ENCODE measurements around the gene ZNF614. TPM values are rescaled to one million over a fixed set of nuclear protein-coding genes. Genes with fewer than 3 reads are reported as not detected.

ZNF614 gene
- total and polyA plus RNA-seq, 10 of the 15 experiments (the other 5 are each of a cell fraction or from before 2014, with no cell fraction given), result 3.9 to 16.0 (median 9.6) TPM

- in situ Hi-C loops (cut with MboI) (no loop called here), intact Hi-C loops (cut with micrococcal nuclease; ENCODE audit: unreplicated experiment) (no loop called here)
- Histone ChIP-seq H3K9ac (ENCODE audit: control insufficient read depth, insufficient read depth, low read length) (no peak overlapping the region), H3K79me2 (ENCODE audit: control insufficient read depth, insufficient read depth, low read length) (peaks cover 4% of the 10 kb centered on the region; the same call in 1 of the 2 replicates), H3K27me3 (replicated peaks in 1 of 2; ENCODE audit: control insufficient read depth in 2 of 2, insufficient read depth in 2 of 2, low read length in 1 of 2) (no peaks in the 10 kb centered on the region), H3K9me3 (replicated peaks; ENCODE audit: control insufficient read depth, insufficient read depth, low read length) (peaks cover 13% of the 10 kb centered on the region; the same call in 2 of the 3 replicates), H4K20me1 (ENCODE audit: control insufficient read depth, insufficient read depth) (no peaks in the 10 kb centered on the region), H2AFZ (ENCODE audit: control insufficient read depth, low read depth, low read length) (no peak overlapping the region), H3K4me1 (ENCODE audit: control insufficient read depth, insufficient read depth, low read length) (no peaks in the 10 kb centered on the region; the same call in 1 of the 2 replicates), H3K4me2 (ENCODE audit: control insufficient read depth, insufficient read depth) (no peak overlapping the region), H3K27ac (ENCODE audit: control insufficient read depth, insufficient read depth) (no peak overlapping the region), H3K36me3 (ENCODE audit: control insufficient read depth in 2 of 2, insufficient read depth in 2 of 2, low read length in 1 of 2) (no peaks in the 10 kb centered on the region; a peak in 1 of 4 replicates), H3K4me3 (no peak overlapping the region)
- DNase-seq (ENCODE audit: low read depth, low spot score) (no peak), ATAC-seq (no peak), FAIRE-seq (no peak)
- CTCF ChIA-PET, result no interaction called here
- no TSS peak for BruUV-seq (replicated peaks)
- TF ChIP-seq MTA3 (IDR thresholded peaks at IDR 0.05; ENCODE audit: borderline replicate concordance, low read length) (no peak), SMAD1 (IDR thresholded peaks at IDR 0.05; ENCODE audit: low read depth, partially characterized antibody) (no peak), SIX5 (IDR thresholded peaks at IDR 0.05; ENCODE audit: low read depth, low read length, severe bottlenecking) (no peak), NR2F1 (conservative IDR thresholded peaks at IDR 0.05) (no peak)
- 100% methylated on average over 1 of the region's 1 CpG for WGBS (ENCODE audit: insufficient coverage, insufficient replicate concordance, low lambda C conversion rate, missing lambda C conversion rate)
- RAD21 ChIA-PET (ENCODE audit: unreplicated experiment), result no interaction called here
- SMC1A ChIA-PET (ENCODE audit: uncharacterized antibody, unreplicated experiment), result no interaction called here
- POLR2A ChIA-PET, result no interaction called here
Measured at GRCh38 chr19:52010674-52011073, 17.5 kb downstream of the ZNF614 start.

GRCh38 chr19:52007806-52008557, 20.2 kb downstream of the ZNF614 start, which contains the start of gene ZNF615:
ZNF615 (minus strand) TSS chr19:52008211; CDS start chr19:52003711, 4,500 bp downstream.
- Histone ChIP-seq H3K4me1 (ENCODE audit: control insufficient read depth, insufficient read depth, low read length) (no peaks in the 10 kb centered on the region; the same call in 1 of the 2 replicates), H3K4me3 (peak within 1 kb of the TSS; percentile 77), H3K9me3 (replicated peaks; ENCODE audit: control insufficient read depth, insufficient read depth, low read length) (peaks cover 15% of the 10 kb centered on the region), H2AFZ (ENCODE audit: control insufficient read depth, low read depth, low read length) (peak within 1 kb of the TSS; percentile 100), H3K27me3 (replicated peaks in 1 of 2; ENCODE audit: control insufficient read depth in 2 of 2, insufficient read depth in 2 of 2, low read length in 1 of 2) (no peaks in the 10 kb centered on the region), H3K79me2 (ENCODE audit: control insufficient read depth, insufficient read depth, low read length) (peaks cover 4% of the 10 kb centered on the region; the same call in 1 of the 2 replicates), H3K36me3 (ENCODE audit: control insufficient read depth in 2 of 2, insufficient read depth in 2 of 2, low read length in 1 of 2) (peaks cover 0 to 2% of the 10 kb centered on the region in 2 experiments; a peak in 2 of 4 replicates), H4K20me1 (ENCODE audit: control insufficient read depth, insufficient read depth) (no peaks in the 10 kb centered on the region), H3K4me2 (ENCODE audit: control insufficient read depth, insufficient read depth) (peak within 1 kb of the TSS; percentile 86), H3K9ac (ENCODE audit: control insufficient read depth, insufficient read depth, low read length) (peak within 1 kb of the TSS; percentile 88), H3K27ac (ENCODE audit: control insufficient read depth, insufficient read depth) (peak within 1 kb of the TSS; percentile 90)
- WGBS (ENCODE audit: insufficient coverage, insufficient replicate concordance, low lambda C conversion rate, missing lambda C conversion rate), result 3% methylated on average over 44 of the region's 44 CpGs
- in situ Hi-C loops (cut with MboI) (no loop called here), intact Hi-C loops (cut with micrococcal nuclease; ENCODE audit: unreplicated experiment) (loop anchor here (1.0 kb wide), 1 partner anchor 22 kb away; the partner anchor contains the start of gene ZNF350)
- DNase-seq (ENCODE audit: low read depth, low spot score) (peak; percentile 47), ATAC-seq (peak; percentile 99), FAIRE-seq (peak; percentile 95)
- ChIA-PET CTCF (no interaction called here), POLR2A (interaction anchor here (0.9 kb wide), 1 partner anchor 20 kb away, joined by 3 read pairs; the partner anchor contains the start of gene ZNF614), RAD21 (ENCODE audit: unreplicated experiment) (no interaction called here), SMC1A (ENCODE audit: uncharacterized antibody, unreplicated experiment) (interaction anchor here (0.9 kb wide), 1 partner anchor 20 kb away, joined by 5 read pairs; the partner anchor contains the start of gene ZNF614)
- no TSS peak for BruUV-seq (replicated peaks)
- peak; percentile 74; the same call in 1 of the 2 replicates for TF ChIP-seq HDGF (IDR thresholded peaks at IDR 0.05)
- 0 out of 2 replicates have a peak, but pooled peaks have one; percentile 7 for TF ChIP-seq REST (IDR thresholded peaks at IDR 0.05; ENCODE audit: low read depth, low read length)
- TF ChIP-seq LARP7 (IDR thresholded peaks at IDR 0.05), result no peak; the same call in 1 of the 2 replicates
- no peak for TF ChIP-seq MYC (IDR thresholded peaks at IDR 0.05; ENCODE audit: insufficient read depth, insufficient read length, insufficient replicate concordance, low read length, severe bottlenecking)
- 0 out of 2 replicates have a peak, but pooled peaks have one; percentile 8 for TF ChIP-seq MTA2 (IDR thresholded peaks at IDR 0.05; ENCODE audit: low read depth)

All from GM12878 (cell line).